ENCODE measurements around the gene NPVF. TPM values are rescaled to one million over a fixed set of nuclear protein-coding genes. Genes with fewer than 3 reads are reported as not detected.

NPVF gene
- total and polyA plus RNA-seq, 2 of the 4 experiments (the other 2 are of a cell fraction), result not detected

- Histone ChIP-seq H2AK9ac (replicated peaks; ENCODE audit: low read depth, low read length, poor library complexity) (no peak overlapping the region), H3K23ac (ENCODE audit: low read depth, low read length) (no peak overlapping the region), H3K9me1 (ENCODE audit: insufficient read depth, low read length) (no peaks in the 10 kb centered on the region), H2BK5ac (ENCODE audit: low read depth, low read length, poor library complexity, severe bottlenecking) (no peak overlapping the region), H3K9ac (ENCODE audit: low read depth, low read length) (no peak overlapping the region), H2AK5ac (ENCODE audit: low read depth, low read length) (no peak overlapping the region), H2BK20ac (ENCODE audit: low read depth, low read length) (no peak overlapping the region), H4K8ac (ENCODE audit: low read depth in 2 of 2, low read length in 2 of 2) (no peak overlapping the region), H2AFZ (replicated peaks; ENCODE audit: low read length, poor library complexity) (no peak overlapping the region), H3K27ac (ENCODE audit: insufficient read depth, low read length) (no peak overlapping the region), H3K36me3 (ENCODE audit: control insufficient read depth, insufficient read depth, low read length) (no peaks in the 10 kb centered on the region), H4K91ac (ENCODE audit: insufficient read depth, low read depth, low read length) (no peak overlapping the region), H4K20me1 (ENCODE audit: insufficient read depth, low read length) (no peaks in the 10 kb centered on the region), H3K56ac (ENCODE audit: extremely low read depth, insufficient read depth, low read length) (no peak overlapping the region), H3K4me1 (ENCODE audit: control insufficient read depth, insufficient read depth, low read length) (no peaks in the 10 kb centered on the region), H3K9me3 (ENCODE audit: control insufficient read depth, insufficient read depth, low read length) (no peaks in the 10 kb centered on the region), H3K14ac (replicated peaks; ENCODE audit: low read depth, low read length) (no peak overlapping the region), H3K79me1 (ENCODE audit: low read depth in 1 of 2, low read length in 2 of 2) (no peaks in the 10 kb centered on the region), H3K4me3 (ENCODE audit: insufficient read depth, low read depth, low read length) (no peak overlapping the region), H3K4ac (ENCODE audit: low read depth, low read length) (no peak overlapping the region), H4K5ac (ENCODE audit: low read depth, low read length) (no peak overlapping the region), H3K27me3 (ENCODE audit: control insufficient read depth, insufficient read depth, low read length) (no peaks in the 10 kb centered on the region; the same call in 1 of the 2 replicates), H2BK120ac (ENCODE audit: low read depth, low read length) (no peak overlapping the region), H2BK15ac (ENCODE audit: low read depth, low read length) (no peak overlapping the region), H3K18ac (ENCODE audit: low read depth, low read length) (no peak overlapping the region), H3K4me2 (ENCODE audit: low read depth, low read length) (no peak overlapping the region)
- no TSS peak for BruUV-seq (replicated peaks)
- no peak for DNase-seq
- dilution Hi-C loops (cut with HindIII; ENCODE audit: low sequenced_read_pairs, unreplicated experiment), result no loop called here
- TF ChIP-seq NFE2L2 (IDR thresholded peaks at IDR 0.05; ENCODE audit: low read depth, low read length) (no peak), MAZ (IDR thresholded peaks at IDR 0.05; ENCODE audit: borderline replicate concordance, low read depth, low read length) (no peak), RFX5 (IDR thresholded peaks at IDR 0.05; ENCODE audit: low read depth, low read length) (no peak), CEBPB (IDR thresholded peaks at IDR 0.05; ENCODE audit: low read depth, low read length) (no peak), RCOR1 (IDR thresholded peaks at IDR 0.05; ENCODE audit: insufficient replicate concordance, low read length) (no peak), USF2 (IDR thresholded peaks at IDR 0.05; ENCODE audit: low read depth, low read length) (no peak), RAD21 (IDR thresholded peaks at IDR 0.05; ENCODE audit: low read length) (no peak), MAFK (IDR thresholded peaks at IDR 0.05; ENCODE audit: low read depth, low read length) (no peak)
- ChIA-PET CTCF (interaction anchor here (1.0 kb wide), 1 partner anchor 17 kb away, joined by 4 read pairs; no protein-coding TSS in a partner anchor), POLR2A (ENCODE audit: unreplicated experiment) (no interaction called here)
- no peak for ATAC-seq (ENCODE audit: low read depth)
- no CpG with 5 or more reads among the region's 4 CpGs for WGBS, 2 experiments (ENCODE audit: extremely low coverage in 2 of 2, insufficient read length in 1 of 2)
- in situ Hi-C loops (cut with MboI; ENCODE audit: low sequenced_read_pairs), result no loop called here
- intact Hi-C loops (cut with micrococcal nuclease), result no loop called here
These were observed 6.0 kb upstream of the NPVF start for GRCh38 chr7:25234336-25234735.

Data from IMR-90 (cell line).